ENCODE measurements around the gene RABGGTB.
A peak's percentile ranks its signal among the peaks of the same experiment; 100 is the strongest.
"Not testable (repeated sequence)": the region's sequence is repeated elsewhere in the genome, so short reads cannot be mapped to it uniquely, and the experiment has no call there.

The RABGGTB gene
- 140 to 207 (median 152) reads per million in 3 donors for total RNA-seq

GRCh38 chr1:75785983-75786853 is at the start of gene RABGGTB:
Gene RABGGTB (plus strand): TSS chr1:75786256. CDS start chr1:75786272, 16 bp downstream.
- H3K27me3 ChIP-seq (replicated peaks; ENCODE audit: control insufficient read depth, insufficient read depth, low read length, poor library complexity, severe bottlenecking): no peaks in the 10 kb centered on the region
- peaks cover 6% of the 10 kb centered on the region for H3K36me3 ChIP-seq (ENCODE audit: control insufficient read depth, insufficient read depth, low read length)
- H3K4me3 ChIP-seq (ENCODE audit: insufficient read depth, low read depth, low read length, poor library complexity, severe bottlenecking): peak within 1 kb of the TSS; percentile 63
- H3K27ac ChIP-seq (ENCODE audit: insufficient read depth, low read length, poor library complexity, severe bottlenecking): peak within 1 kb of the TSS; percentile 76
- H3K9me3 ChIP-seq (ENCODE audit: control insufficient read depth, low read length): no peaks in the 10 kb centered on the region
- H3K4me1 ChIP-seq (ENCODE audit: control insufficient read depth, insufficient read depth, low read length, poor library complexity, severe bottlenecking): peaks cover 25% of the 10 kb centered on the region
- peak; percentile 81 to 88 (median 86) for DNase-seq

DNA sequence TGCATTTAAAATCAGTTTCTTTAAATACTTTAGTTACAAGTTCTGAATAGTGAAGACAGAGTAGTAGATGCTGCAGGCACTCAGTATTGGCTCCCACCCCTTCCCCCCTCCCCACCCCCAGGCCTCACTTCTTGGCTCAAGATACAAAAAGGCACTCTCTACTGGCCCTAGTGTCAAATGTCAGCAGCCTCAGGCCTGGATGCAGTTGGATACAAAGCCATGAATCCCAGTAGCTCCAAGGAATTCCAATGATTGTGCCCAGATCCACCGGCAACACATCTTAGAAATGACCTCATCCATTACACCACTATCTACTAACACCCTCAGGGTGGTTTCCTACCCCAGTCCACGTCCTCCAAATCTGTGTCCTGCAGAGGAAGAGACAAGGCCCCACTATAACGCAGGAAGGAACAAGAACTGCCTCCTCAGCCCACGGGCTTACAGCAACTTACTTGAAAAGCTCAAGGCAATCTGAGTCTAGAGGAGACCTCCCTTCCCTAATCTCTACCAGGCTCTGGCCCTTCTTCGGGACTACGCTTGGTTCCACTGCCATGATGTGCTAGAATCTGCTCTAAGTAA is 43.9 kb upstream of the RABGGTB start:
- Histone ChIP-seq H3K4me3 (ENCODE audit: insufficient read depth, low read depth, low read length, poor library complexity, severe bottlenecking) (no peak overlapping the region), H3K27me3 (replicated peaks; ENCODE audit: control insufficient read depth, insufficient read depth, low read length, poor library complexity, severe bottlenecking) (no peaks in the 10 kb centered on the region), H3K9me3 (ENCODE audit: control insufficient read depth, low read length) (no peaks in the 10 kb centered on the region), H3K36me3 (ENCODE audit: control insufficient read depth, insufficient read depth, low read length) (peaks cover 19% of the 10 kb centered on the region), H3K4me1 (ENCODE audit: control insufficient read depth, insufficient read depth, low read length, poor library complexity, severe bottlenecking) (no peaks in the 10 kb centered on the region), H3K27ac (ENCODE audit: insufficient read depth, low read length, poor library complexity, severe bottlenecking) (no peak overlapping the region)
- DNase-seq: no peak

DNA sequence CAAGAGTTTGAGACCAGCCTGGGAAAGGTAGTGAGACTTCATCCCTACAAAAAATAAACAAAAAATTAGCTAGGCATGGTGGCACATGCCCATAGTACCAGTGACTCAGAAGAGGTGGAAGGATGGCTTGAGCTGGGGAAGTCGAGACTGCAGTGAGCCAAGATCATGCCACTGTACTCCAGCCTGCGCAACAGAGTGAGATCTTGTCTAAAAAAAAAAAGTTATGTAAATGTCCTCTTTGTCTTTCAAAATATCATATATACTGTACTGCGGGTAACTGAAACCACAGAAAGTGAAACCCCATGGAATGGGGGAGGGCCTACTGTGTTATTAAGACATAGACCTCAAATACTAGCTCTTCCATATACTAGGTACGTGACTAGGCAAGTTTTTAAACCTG is 40.8 kb upstream of the RABGGTB start:
- Histone ChIP-seq H3K4me3 (ENCODE audit: insufficient read depth, low read depth, low read length, poor library complexity, severe bottlenecking) (no peak overlapping the region), H3K27ac (ENCODE audit: insufficient read depth, low read length, poor library complexity, severe bottlenecking) (no peak overlapping the region), H3K4me1 (ENCODE audit: control insufficient read depth, insufficient read depth, low read length, poor library complexity, severe bottlenecking) (no peaks in the 10 kb centered on the region), H3K36me3 (ENCODE audit: control insufficient read depth, insufficient read depth, low read length) (peaks cover 23% of the 10 kb centered on the region), H3K9me3 (ENCODE audit: control insufficient read depth, low read length) (no peaks in the 10 kb centered on the region), H3K27me3 (replicated peaks; ENCODE audit: control insufficient read depth, insufficient read depth, low read length, poor library complexity, severe bottlenecking) (no peaks in the 10 kb centered on the region)
- DNase-seq: no peak

- not testable (repeated sequence) for H3K27ac ChIP-seq (ENCODE audit: insufficient read depth, low read length, poor library complexity, severe bottlenecking); H3K4me3 ChIP-seq (ENCODE audit: insufficient read depth, low read depth, low read length, poor library complexity, severe bottlenecking); H3K36me3 ChIP-seq (ENCODE audit: control insufficient read depth, insufficient read depth, low read length); H3K9me3 ChIP-seq (ENCODE audit: control insufficient read depth, low read length); H3K4me1 ChIP-seq (ENCODE audit: control insufficient read depth, insufficient read depth, low read length, poor library complexity, severe bottlenecking); H3K27me3 ChIP-seq (replicated peaks; ENCODE audit: control insufficient read depth, insufficient read depth, low read length, poor library complexity, severe bottlenecking); DNase-seq
These were observed 28.8 kb upstream of the RABGGTB start for GRCh38 chr1:75757210-75757609.

DNA sequence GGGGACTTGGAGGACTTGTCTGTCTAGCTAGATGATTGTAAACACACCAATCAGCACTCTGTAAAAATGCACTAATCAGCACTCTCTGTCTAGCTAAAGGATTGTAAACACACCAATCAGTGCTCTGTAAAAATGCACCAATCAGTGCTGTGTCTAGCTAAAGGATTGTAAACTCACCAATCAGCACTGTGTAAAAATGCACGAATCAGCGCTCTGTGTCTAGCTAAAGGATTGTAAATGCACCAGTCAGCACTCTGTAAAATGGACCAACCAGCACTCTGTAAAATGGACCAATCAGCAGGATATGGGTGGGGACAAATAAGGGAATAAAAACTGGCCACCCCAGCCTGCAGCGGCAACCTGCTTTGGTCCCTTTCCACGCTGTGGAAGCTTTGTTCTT is 27.5 kb upstream of the RABGGTB start:
- H3K27ac ChIP-seq (ENCODE audit: insufficient read depth, low read length, poor library complexity, severe bottlenecking); DNase-seq; H3K27me3 ChIP-seq (replicated peaks; ENCODE audit: control insufficient read depth, insufficient read depth, low read length, poor library complexity, severe bottlenecking); H3K36me3 ChIP-seq (ENCODE audit: control insufficient read depth, insufficient read depth, low read length); H3K4me1 ChIP-seq (ENCODE audit: control insufficient read depth, insufficient read depth, low read length, poor library complexity, severe bottlenecking); H3K9me3 ChIP-seq (ENCODE audit: control insufficient read depth, low read length); H3K4me3 ChIP-seq (ENCODE audit: insufficient read depth, low read depth, low read length, poor library complexity, severe bottlenecking): not testable (repeated sequence)

DNA sequence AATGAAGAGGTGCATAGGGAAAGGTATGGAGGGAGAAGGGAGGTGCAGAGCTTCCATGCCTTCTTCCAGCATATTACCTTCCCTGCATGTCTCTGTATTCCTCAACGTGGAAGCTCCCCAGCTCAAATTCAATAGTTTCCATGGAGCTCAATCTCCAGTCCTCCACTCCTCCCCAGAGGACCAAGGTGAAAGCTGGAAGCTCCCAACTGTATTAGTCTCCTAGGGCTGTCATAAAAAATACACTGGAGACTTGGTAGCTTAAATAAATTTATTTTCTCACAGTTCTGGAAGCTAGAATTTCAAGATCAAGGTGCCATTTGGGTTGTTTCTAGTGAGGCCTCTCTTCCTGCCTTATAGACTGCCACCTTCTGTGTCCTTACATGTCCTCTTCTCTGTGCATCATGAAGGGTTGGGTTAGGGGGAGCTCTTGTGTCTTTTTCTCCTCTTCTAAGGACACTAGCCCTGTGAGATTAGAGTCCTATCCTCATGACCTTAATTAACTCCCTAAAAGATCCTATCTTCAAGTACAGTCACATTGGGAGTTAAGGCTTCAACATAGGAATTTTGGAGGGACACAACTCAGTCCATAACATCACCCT is 21.9 kb upstream of the RABGGTB start:
- H3K27ac ChIP-seq (ENCODE audit: insufficient read depth, low read length, poor library complexity, severe bottlenecking): no peak overlapping the region
- H3K9me3 ChIP-seq (ENCODE audit: control insufficient read depth, low read length): no peaks in the 10 kb centered on the region
- H3K4me1 ChIP-seq (ENCODE audit: control insufficient read depth, insufficient read depth, low read length, poor library complexity, severe bottlenecking): no peaks in the 10 kb centered on the region
- no peak for DNase-seq
- H3K27me3 ChIP-seq (replicated peaks; ENCODE audit: control insufficient read depth, insufficient read depth, low read length, poor library complexity, severe bottlenecking): no peaks in the 10 kb centered on the region
- no peak overlapping the region for H3K4me3 ChIP-seq (ENCODE audit: insufficient read depth, low read depth, low read length, poor library complexity, severe bottlenecking)
- no peaks in the 10 kb centered on the region for H3K36me3 ChIP-seq (ENCODE audit: control insufficient read depth, insufficient read depth, low read length)

- no peak overlapping the region for H3K4me3 ChIP-seq (ENCODE audit: insufficient read depth, low read depth, low read length, poor library complexity, severe bottlenecking)
- no peaks in the 10 kb centered on the region for H3K27me3 ChIP-seq (replicated peaks; ENCODE audit: control insufficient read depth, insufficient read depth, low read length, poor library complexity, severe bottlenecking)
- no peaks in the 10 kb centered on the region for H3K36me3 ChIP-seq (ENCODE audit: control insufficient read depth, insufficient read depth, low read length)
- H3K4me1 ChIP-seq (ENCODE audit: control insufficient read depth, insufficient read depth, low read length, poor library complexity, severe bottlenecking): no peaks in the 10 kb centered on the region
- DNase-seq: no peak
- no peaks in the 10 kb centered on the region for H3K9me3 ChIP-seq (ENCODE audit: control insufficient read depth, low read length)
- no peak overlapping the region for H3K27ac ChIP-seq (ENCODE audit: insufficient read depth, low read length, poor library complexity, severe bottlenecking)
These were observed 20.2 kb upstream of the RABGGTB start for GRCh38 chr1:75765697-75766355.

GRCh38 chr1:75768016-75768415 is 18.0 kb upstream of the RABGGTB start:
- Histone ChIP-seq H3K27me3 (replicated peaks; ENCODE audit: control insufficient read depth, insufficient read depth, low read length, poor library complexity, severe bottlenecking) (no peaks in the 10 kb centered on the region), H3K9me3 (ENCODE audit: control insufficient read depth, low read length) (no peaks in the 10 kb centered on the region), H3K4me3 (ENCODE audit: insufficient read depth, low read depth, low read length, poor library complexity, severe bottlenecking) (no peak overlapping the region), H3K4me1 (ENCODE audit: control insufficient read depth, insufficient read depth, low read length, poor library complexity, severe bottlenecking) (no peaks in the 10 kb centered on the region), H3K36me3 (ENCODE audit: control insufficient read depth, insufficient read depth, low read length) (no peaks in the 10 kb centered on the region), H3K27ac (ENCODE audit: insufficient read depth, low read length, poor library complexity, severe bottlenecking) (no peak overlapping the region)
- no peak for DNase-seq

GRCh38 chr1:75770761-75771160 is 15.3 kb upstream of the RABGGTB start:
- H3K36me3 ChIP-seq (ENCODE audit: control insufficient read depth, insufficient read depth, low read length): no peaks in the 10 kb centered on the region
- no peak overlapping the region for H3K4me3 ChIP-seq (ENCODE audit: insufficient read depth, low read depth, low read length, poor library complexity, severe bottlenecking)
- H3K9me3 ChIP-seq (ENCODE audit: control insufficient read depth, low read length): no peaks in the 10 kb centered on the region
- no peak overlapping the region for H3K27ac ChIP-seq (ENCODE audit: insufficient read depth, low read length, poor library complexity, severe bottlenecking)
- DNase-seq: no peak
- H3K27me3 ChIP-seq (replicated peaks; ENCODE audit: control insufficient read depth, insufficient read depth, low read length, poor library complexity, severe bottlenecking): no peaks in the 10 kb centered on the region
- no peaks in the 10 kb centered on the region for H3K4me1 ChIP-seq (ENCODE audit: control insufficient read depth, insufficient read depth, low read length, poor library complexity, severe bottlenecking)

Measured in effector memory CD4-positive, alpha-beta T cell (primary cell).